ENCODE results near the gene CHID1.
A peak's percentile ranks its signal among the peaks of the same experiment; 100 is the strongest.

The CHID1 gene

DNA sequence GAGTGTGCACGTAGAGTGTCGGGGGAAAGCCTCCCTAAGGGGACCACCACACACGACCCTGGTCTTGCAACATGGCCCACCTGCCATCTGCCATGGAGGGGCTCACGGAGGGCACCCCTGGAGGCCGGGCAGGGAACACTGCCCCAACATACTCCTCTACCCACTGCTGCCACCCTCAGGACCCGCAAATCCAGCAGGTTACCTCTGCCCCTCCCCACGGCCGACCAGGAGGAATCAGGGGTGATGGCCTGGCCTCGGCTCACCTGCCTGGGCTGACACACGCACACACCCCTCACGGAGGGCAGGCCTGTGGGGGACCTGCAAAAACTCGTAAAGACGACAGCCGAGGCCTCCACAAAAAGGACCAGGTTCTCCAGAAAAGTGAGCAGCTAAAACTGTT lies 30.2 kb downstream of the CHID1 start:
- H3K9me3 Mint-ChIP-seq: no peaks in the 10 kb centered on the region
- H3K4me1 Mint-ChIP-seq (ENCODE audit: low read depth in 2 of 2): peaks cover 0 to 4% of the 10 kb centered on the region in 2 donors
- DNase-seq (no peak), ATAC-seq (replicated peaks) (no peak)
- no peak overlapping the region for H3K4me3 Mint-ChIP-seq
- H3K27me3 Mint-ChIP-seq: no peaks in the 10 kb centered on the region
- no peak overlapping the region for H3K27ac Mint-ChIP-seq
- peaks cover 9% of the 10 kb centered on the region for H3K36me3 Mint-ChIP-seq (ENCODE audit: insufficient read depth)

DNA sequence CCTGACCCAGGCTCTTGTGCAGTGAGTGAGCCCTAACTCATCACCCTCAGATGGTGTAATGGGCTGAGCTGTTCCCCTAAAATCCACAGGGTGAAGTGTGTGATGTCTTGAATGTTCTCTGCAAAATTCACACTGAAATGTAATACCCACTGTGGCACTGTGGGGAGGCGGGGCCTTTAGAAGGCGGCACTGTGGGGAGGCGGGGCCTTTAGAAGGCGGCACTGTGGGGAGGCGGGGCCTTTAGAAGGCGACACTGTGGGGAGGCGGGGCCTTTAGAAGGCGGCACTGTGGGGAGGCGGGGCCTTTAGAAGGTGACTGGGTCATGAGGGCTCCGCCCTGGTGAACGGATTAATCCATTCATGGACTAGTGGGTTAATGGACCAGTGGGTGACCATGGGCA lies 33.0 kb downstream of the CHID1 start:
- no peak overlapping the region for H3K4me3 Mint-ChIP-seq
- no peak for ATAC-seq (replicated peaks)

DNA sequence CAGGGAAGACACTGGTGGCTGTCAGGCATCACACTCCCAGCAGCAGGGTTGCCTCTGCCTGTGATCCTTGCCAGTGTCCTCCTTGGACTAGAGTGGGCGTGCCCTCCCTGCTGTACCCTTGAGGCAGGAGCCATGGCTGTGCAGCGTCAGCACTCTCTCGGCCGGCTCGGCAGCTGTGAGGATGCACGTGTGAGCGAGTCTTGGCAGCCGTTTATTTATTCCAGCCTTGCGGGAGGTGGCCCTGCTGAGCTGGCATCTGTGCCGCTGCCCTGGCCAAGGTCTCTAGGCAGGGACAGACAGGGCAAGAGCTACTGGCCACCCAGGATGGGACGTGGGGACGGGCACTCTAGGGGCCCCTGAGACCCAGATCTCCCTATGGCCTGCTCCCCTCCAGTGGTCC lies 34.1 kb downstream of the CHID1 start:
- DNase-seq (no peak), ATAC-seq (replicated peaks) (no peak)
- Mint-ChIP-seq H3K9me3 (no peaks in the 10 kb centered on the region), H3K27me3 (no peaks in the 10 kb centered on the region), H3K4me1 (ENCODE audit: low read depth in 2 of 2) (peaks cover 0 to 6% of the 10 kb centered on the region in 2 donors), H3K27ac (no peak overlapping the region), H3K4me3 (no peak overlapping the region), H3K36me3 (ENCODE audit: insufficient read depth) (peaks cover 3% of the 10 kb centered on the region)

More for the DNA sequence above, 33.0 kb downstream of the CHID1 start:
- Mint-ChIP-seq H3K9me3 (no peaks in the 10 kb centered on the region), H3K4me1 (ENCODE audit: low read depth in 2 of 2) (peaks cover 0 to 6% of the 10 kb centered on the region in 2 donors), H3K36me3 (ENCODE audit: insufficient read depth) (peaks cover 9% of the 10 kb centered on the region), H3K27me3 (no peaks in the 10 kb centered on the region), H3K27ac (no peak overlapping the region)
- no peak for DNase-seq

GRCh38 chr11:875769-876301 lies 34.8 kb downstream of the CHID1 start:
- no peak overlapping the region for H3K4me3 Mint-ChIP-seq
- H3K36me3 Mint-ChIP-seq (ENCODE audit: insufficient read depth): no peaks in the 10 kb centered on the region
- peaks cover 0 to 6% of the 10 kb centered on the region in 2 donors for H3K4me1 Mint-ChIP-seq (ENCODE audit: low read depth in 2 of 2)
- ATAC-seq (replicated peaks) (no peak), DNase-seq (no peak)
- H3K27me3 Mint-ChIP-seq: no peaks in the 10 kb centered on the region
- H3K9me3 Mint-ChIP-seq: no peaks in the 10 kb centered on the region
- H3K27ac Mint-ChIP-seq: peak overlapping the region; percentile 71 to 82

DNA sequence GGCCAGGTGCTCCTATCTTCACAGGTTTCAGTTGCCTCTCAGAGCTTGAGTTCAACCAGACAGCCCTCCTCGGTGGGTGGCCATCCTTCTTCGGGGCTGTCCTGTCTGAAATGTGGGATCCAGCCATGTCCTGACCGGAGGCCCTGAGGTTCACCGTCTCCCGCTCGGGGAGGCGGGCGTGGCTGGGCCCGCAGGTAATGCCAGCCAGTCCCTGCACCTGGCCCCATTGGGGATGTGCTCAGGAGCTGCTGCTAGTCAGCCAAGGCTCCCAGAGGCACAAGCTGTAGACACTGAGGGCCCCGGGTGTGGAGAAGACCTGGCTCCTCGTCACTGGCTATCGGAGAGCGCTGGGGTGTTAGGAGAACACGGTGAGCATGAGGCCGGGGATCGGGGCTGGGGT lies 35.4 kb downstream of the CHID1 start:
- Mint-ChIP-seq H3K27me3 (no peaks in the 10 kb centered on the region), H3K36me3 (ENCODE audit: insufficient read depth) (no peaks in the 10 kb centered on the region), H3K27ac (no peak overlapping the region), H3K9me3 (no peaks in the 10 kb centered on the region), H3K4me3 (no peak overlapping the region), H3K4me1 (ENCODE audit: low read depth in 2 of 2) (peaks cover 0 to 6% of the 10 kb centered on the region in 2 donors)
- ATAC-seq (replicated peaks): no peak
- no peak for DNase-seq

DNA sequence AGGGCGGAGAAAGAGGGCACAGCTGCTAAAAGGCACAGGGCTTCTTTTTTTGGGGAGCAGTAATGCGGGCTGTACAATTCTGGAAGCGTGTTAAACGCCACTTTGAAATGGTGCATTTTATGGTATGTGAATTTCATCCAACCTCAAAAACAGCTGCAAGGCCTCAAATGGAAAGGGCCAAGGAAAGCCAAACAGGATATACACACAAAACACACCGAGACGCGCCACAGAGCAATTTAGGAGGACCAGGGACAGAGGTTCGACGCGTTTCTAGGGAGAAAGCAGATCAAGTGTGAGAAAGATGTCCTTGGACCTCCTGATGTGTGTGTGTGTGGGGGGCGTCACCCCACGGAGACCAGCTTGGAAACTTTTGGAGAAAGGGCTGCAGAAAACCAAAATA lies 36.9 kb downstream of the CHID1 start:
- no peaks in the 10 kb centered on the region for H3K36me3 Mint-ChIP-seq (ENCODE audit: insufficient read depth)
- no peak overlapping the region for H3K4me3 Mint-ChIP-seq
- H3K27ac Mint-ChIP-seq: peak overlapping the region; percentile 57 to 68
- H3K27me3 Mint-ChIP-seq: no peaks in the 10 kb centered on the region
- DNase-seq (no peak), ATAC-seq (replicated peaks) (no peak)
- H3K9me3 Mint-ChIP-seq: no peaks in the 10 kb centered on the region
- H3K4me1 Mint-ChIP-seq (ENCODE audit: low read depth in 2 of 2): peaks cover 0 to 6% of the 10 kb centered on the region in 2 donors

DNA sequence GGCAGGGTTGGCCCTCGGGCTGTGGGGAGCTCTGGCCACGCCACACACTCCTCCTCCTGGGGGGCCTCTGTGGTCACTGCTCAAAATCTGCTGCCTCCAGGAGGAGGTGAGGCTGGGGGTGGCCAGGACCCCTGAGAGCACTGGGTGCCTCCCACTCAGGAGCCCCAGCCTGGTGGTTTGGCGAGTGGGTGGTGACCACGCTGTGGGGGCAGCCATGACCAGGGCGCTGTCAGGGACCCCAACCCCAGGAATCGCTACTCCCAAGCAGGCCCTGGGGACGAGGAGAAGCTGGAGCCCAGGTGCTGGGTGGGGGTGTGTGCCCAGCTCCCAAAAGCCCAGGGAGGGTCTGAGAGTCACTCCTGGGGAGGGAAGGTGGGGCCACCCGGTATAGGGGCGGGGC lies 37.8 kb downstream of the CHID1 start:
- ATAC-seq (replicated peaks) (no peak), DNase-seq (no peak)
- no peaks in the 10 kb centered on the region for H3K36me3 Mint-ChIP-seq (ENCODE audit: insufficient read depth)
- peaks cover 0 to 6% of the 10 kb centered on the region in 2 donors for H3K4me1 Mint-ChIP-seq (ENCODE audit: low read depth in 2 of 2)
- H3K27ac Mint-ChIP-seq: peak overlapping the region in 1 of 2 donors; percentile 68
- H3K27me3 Mint-ChIP-seq: no peaks in the 10 kb centered on the region
- H3K4me3 Mint-ChIP-seq: no peak overlapping the region
- H3K9me3 Mint-ChIP-seq: no peaks in the 10 kb centered on the region

DNA sequence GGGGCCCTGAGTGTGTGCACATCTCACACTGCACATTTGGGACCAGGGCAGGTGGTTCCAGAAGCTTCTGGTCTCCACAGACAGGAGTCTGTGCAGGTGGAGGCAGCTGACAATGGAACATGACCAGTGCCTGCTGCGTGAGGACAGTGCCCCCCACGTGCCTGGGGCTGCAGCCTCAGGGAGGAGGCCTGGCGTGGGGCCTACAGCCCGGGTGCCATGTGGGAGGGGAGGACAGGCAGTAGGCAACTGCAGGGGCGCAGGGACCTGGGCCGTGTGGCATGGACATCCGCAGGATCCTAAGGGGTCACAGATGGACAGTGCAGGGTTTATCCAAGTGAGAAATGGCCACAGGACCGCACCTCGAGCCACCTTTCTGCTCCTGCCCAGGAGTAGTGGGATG lies 39.1 kb downstream of the CHID1 start:
- no peak overlapping the region for H3K27ac Mint-ChIP-seq
- H3K4me1 Mint-ChIP-seq (ENCODE audit: low read depth in 2 of 2): peaks cover 0 to 4% of the 10 kb centered on the region in 2 donors
- H3K9me3 Mint-ChIP-seq: no peaks in the 10 kb centered on the region
- H3K4me3 Mint-ChIP-seq: no peak overlapping the region
- H3K27me3 Mint-ChIP-seq: no peaks in the 10 kb centered on the region
- ATAC-seq (replicated peaks) (no peak), DNase-seq (no peak)
- H3K36me3 Mint-ChIP-seq (ENCODE audit: insufficient read depth): no peaks in the 10 kb centered on the region

- no peaks in the 10 kb centered on the region for H3K36me3 Mint-ChIP-seq (ENCODE audit: insufficient read depth)
- DNase-seq: no peak
- H3K27me3 Mint-ChIP-seq: no peaks in the 10 kb centered on the region
- no peak overlapping the region for H3K4me3 Mint-ChIP-seq
- peak overlapping the region in 1 of 2 donors; percentile 28 for H3K27ac Mint-ChIP-seq
- no peak for ATAC-seq (replicated peaks)
- no peaks in the 10 kb centered on the region for H3K9me3 Mint-ChIP-seq
- peaks cover 0 to 2% of the 10 kb centered on the region in 2 donors for H3K4me1 Mint-ChIP-seq (ENCODE audit: low read depth in 2 of 2)
Observed at GRCh38 chr11:870418-870817, 40.2 kb downstream of the CHID1 start.

DNA sequence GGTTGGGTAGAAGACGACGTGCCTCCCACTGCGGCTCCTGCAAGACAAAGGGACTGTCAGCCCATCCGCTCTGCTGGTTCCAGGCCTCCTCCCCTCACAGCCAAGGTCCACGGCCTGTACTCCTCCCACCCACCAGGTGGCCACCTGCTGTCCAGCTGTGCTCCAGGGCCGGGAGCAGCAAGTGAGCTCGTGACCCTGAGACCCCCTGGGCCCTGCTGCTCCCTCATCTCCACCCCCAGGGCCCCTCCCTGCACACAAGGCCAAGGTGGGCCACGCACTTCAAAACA lies 40.5 kb downstream of the CHID1 start:
- no peaks in the 10 kb centered on the region for H3K27me3 Mint-ChIP-seq
- H3K27ac Mint-ChIP-seq: peak overlapping the region in 1 of 2 donors; percentile 28
- H3K4me3 Mint-ChIP-seq: no peak overlapping the region
- ATAC-seq (replicated peaks) (no peak), DNase-seq (no peak)
- H3K4me1 Mint-ChIP-seq (ENCODE audit: low read depth in 2 of 2): peaks cover 0 to 2% of the 10 kb centered on the region in 2 donors
- no peaks in the 10 kb centered on the region for H3K9me3 Mint-ChIP-seq
- no peaks in the 10 kb centered on the region for H3K36me3 Mint-ChIP-seq (ENCODE audit: insufficient read depth)

DNA sequence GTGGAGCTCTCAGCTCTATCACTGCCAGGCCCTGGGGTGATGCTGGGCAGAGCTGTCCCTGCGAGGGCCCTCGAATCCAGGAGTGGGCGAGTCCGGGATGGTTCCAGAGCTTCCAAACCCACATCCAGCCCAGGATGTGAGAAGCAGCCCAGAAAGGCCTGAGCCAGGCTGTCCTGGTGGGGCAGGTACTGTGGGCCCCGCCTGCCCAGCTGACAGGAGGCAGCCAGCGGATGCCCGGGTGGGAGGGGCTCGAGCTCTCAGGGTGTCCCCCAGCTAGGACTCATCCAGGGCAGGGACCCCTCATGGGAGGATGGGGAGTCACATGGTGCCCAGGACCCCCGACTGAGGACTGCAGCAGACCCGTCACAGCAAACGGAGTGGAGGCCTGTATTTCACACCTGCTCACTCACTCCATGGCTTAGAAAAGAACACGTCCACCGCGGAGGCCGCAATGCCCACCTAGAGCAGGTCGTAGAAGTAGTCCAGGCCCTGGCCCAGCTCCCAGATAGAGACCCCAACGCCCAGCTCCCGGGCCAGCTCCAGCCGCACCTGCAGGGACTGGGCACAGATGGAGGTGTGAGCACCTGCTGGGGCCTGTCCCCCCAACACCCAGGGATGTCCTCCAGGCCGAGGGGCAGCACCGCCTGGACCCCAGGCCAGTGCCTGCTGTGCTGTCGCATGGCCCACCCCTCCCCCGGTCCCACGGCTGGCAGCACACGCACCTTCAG lies 41.0 kb downstream of the CHID1 start:
- Mint-ChIP-seq H3K4me1 (ENCODE audit: low read depth in 2 of 2) (peaks cover 0 to 2% of the 10 kb centered on the region in 2 donors), H3K4me3 (no peak overlapping the region), H3K27ac (peak overlapping the region; percentile 28 to 59)

DNA sequence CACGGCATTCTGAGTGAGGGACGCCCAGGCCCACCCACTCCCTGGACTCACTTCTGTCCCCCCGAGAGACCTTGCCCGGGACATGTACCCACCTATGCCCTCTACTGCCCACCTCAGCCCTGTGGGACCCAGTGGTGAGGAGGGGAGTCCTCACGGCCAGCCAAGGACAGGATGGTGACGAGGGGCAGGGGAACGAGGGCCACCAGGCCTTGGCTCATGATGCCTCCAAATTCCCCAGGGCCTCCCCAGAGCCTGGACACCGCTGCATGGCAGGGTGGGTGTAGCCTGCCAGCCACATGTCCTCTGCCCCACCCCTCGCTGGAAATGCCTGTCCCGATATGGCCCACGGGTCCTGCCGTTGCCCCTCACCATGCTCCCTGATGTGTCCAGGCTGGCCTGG lies 41.8 kb downstream of the CHID1 start:
- Mint-ChIP-seq H3K36me3 (ENCODE audit: insufficient read depth) (no peaks in the 10 kb centered on the region), H3K27ac (peak overlapping the region in 1 of 2 donors; percentile 59), H3K4me1 (ENCODE audit: low read depth in 2 of 2) (peaks cover 0 to 2% of the 10 kb centered on the region in 2 donors), H3K27me3 (no peaks in the 10 kb centered on the region), H3K9me3 (no peaks in the 10 kb centered on the region), H3K4me3 (no peak overlapping the region)
- ATAC-seq (replicated peaks) (no peak), DNase-seq (no peak)

More for the DNA sequence above, 41.0 kb downstream of the CHID1 start:
- H3K27me3 Mint-ChIP-seq: no peaks in the 10 kb centered on the region
- no peaks in the 10 kb centered on the region for H3K36me3 Mint-ChIP-seq (ENCODE audit: insufficient read depth)
- H3K9me3 Mint-ChIP-seq: no peaks in the 10 kb centered on the region
- DNase-seq (no peak), ATAC-seq (replicated peaks) (no peak)

- peaks cover 0 to 2% of the 10 kb centered on the region in 2 donors for H3K4me1 Mint-ChIP-seq (ENCODE audit: low read depth in 2 of 2)
- no peaks in the 10 kb centered on the region for H3K9me3 Mint-ChIP-seq
- ATAC-seq (replicated peaks): no peak
- H3K36me3 Mint-ChIP-seq (ENCODE audit: insufficient read depth): no peaks in the 10 kb centered on the region
- DNase-seq: no peak
- H3K4me3 Mint-ChIP-seq: no peak overlapping the region
- H3K27ac Mint-ChIP-seq: peak overlapping the region in 1 of 2 donors; percentile 59
- no peaks in the 10 kb centered on the region for H3K27me3 Mint-ChIP-seq
Observed at GRCh38 chr11:868394-868793, 42.2 kb downstream of the CHID1 start.

- ATAC-seq (replicated peaks) (no peak), DNase-seq (no peak)
- Mint-ChIP-seq H3K27me3 (no peaks in the 10 kb centered on the region), H3K27ac (no peak overlapping the region), H3K9me3 (no peaks in the 10 kb centered on the region), H3K36me3 (ENCODE audit: insufficient read depth) (no peaks in the 10 kb centered on the region), H3K4me1 (ENCODE audit: low read depth in 2 of 2) (no peaks in the 10 kb centered on the region), H3K4me3 (no peak overlapping the region)
Observed at GRCh38 chr11:867856-868358, 42.7 kb downstream of the CHID1 start.

Measured in effector memory CD8-positive, alpha-beta T cell (primary cell).